Esophagus squamous epithelium (tissue), 5 donors: Measurements from ENCODE around the gene PRDM10. TPM values are rescaled to one million over a fixed set of nuclear protein-coding genes. Genes with fewer than 3 reads are reported as not detected.

Experiments used
- DNase-seq: peaks from one replicate; lab custom pipeline; 2025; lab: John Stamatoyannopoulos, UW
- H3K27ac ChIP-seq, 4 donors: fragments of 200-600 bp; sonication (generic); one replicate each; pipeline ENCODE4 v1.5.1; 2016 to 2019; ENCODE audit warnings: mild to moderate bottlenecking in 1 of 4
- H3K27me3 ChIP-seq, 4 donors: fragments of 200-600 bp; sonication (generic); 1 replicate in 3 of 4; 2 replicates in 1 of 4; pipeline versions ENCODE4 v1.5.1 to v1.6.0; 2017 to 2021; ENCODE audit warnings: antibody characterized with exemption in 1 of 4
- H3K36me3 ChIP-seq, 3 donors: fragments of 200-600 bp; sonication (generic); one replicate each; pipeline ENCODE4 v1.5.1; 2016 to 2019
- H3K4me1 ChIP-seq, 3 donors: fragments of 200-600 bp; sonication (generic); one replicate each; pipeline ENCODE4 v1.5.1; 2017 to 2019
- H3K4me3 ChIP-seq, 4 donors: fragments of 200-600 bp; sonication (generic); 1 replicate in 3 of 4; 2 replicates in 1 of 4; pipeline ENCODE4 v1.5.1; 2016 to 2019; ENCODE audit warnings: mild to moderate bottlenecking in 2 of 4, moderate library complexity in 1 of 4
- H3K9me3 ChIP-seq, 3 donors: fragments of 200-600 bp; sonication (generic); one replicate each; pipeline ENCODE4 v1.5.1; 2016 to 2019
- CTCF ChIP-seq, 6 experiments: fragments of 450-650 bp in 4 of 6; fragments of 200-600 bp in 2 of 6; sonication (generic) in 2 of 6; IDR thresholded peaks; one replicate each; pipeline ENCODE4 v1.5.1; 2016 to 2019; ENCODE audit warnings: antibody characterized with exemption in 6 of 6, mild to moderate bottlenecking in 4 of 6, moderate library complexity in 4 of 6
- POLR2A ChIP-seq, 4 donors: fragments of 450-650 bp; IDR thresholded peaks; one replicate each; pipeline ENCODE4 v1.6.1; 2017; ENCODE audit warnings: antibody characterized with exemption in 4 of 4, mild to moderate bottlenecking in 4 of 4, moderate library complexity in 3 of 4
- whole genome bisulfite sequencing, 2 donors: methylation state at CpG; one replicate each; pipeline ENCODE4 v1.1.5; 2018; 5-methylcytosine and 5-hydroxymethylcytosine counted together
- intact Hi-C: fragments of 100-400 bp; cut with DNase I; formaldehyde crosslinking; loops from one replicate; pipeline ENCODE4 v1.15.0; 2022
- total RNA-seq, 4 donors: library from RNA; depleted of rRNA; stranded (reverse); fragments of >200 nt; gene quantifications; one replicate each; pipeline ENCODE4 v1.1.0, GENCODE V29; 2016
- donor health status: DM: yes; HTN: yes; CAD: no.

PRDM10 gene
- total RNA-seq, 4 donors from 2014 or later, result 7.3 to 11.2 (median 7.7) TPM

DNA sequence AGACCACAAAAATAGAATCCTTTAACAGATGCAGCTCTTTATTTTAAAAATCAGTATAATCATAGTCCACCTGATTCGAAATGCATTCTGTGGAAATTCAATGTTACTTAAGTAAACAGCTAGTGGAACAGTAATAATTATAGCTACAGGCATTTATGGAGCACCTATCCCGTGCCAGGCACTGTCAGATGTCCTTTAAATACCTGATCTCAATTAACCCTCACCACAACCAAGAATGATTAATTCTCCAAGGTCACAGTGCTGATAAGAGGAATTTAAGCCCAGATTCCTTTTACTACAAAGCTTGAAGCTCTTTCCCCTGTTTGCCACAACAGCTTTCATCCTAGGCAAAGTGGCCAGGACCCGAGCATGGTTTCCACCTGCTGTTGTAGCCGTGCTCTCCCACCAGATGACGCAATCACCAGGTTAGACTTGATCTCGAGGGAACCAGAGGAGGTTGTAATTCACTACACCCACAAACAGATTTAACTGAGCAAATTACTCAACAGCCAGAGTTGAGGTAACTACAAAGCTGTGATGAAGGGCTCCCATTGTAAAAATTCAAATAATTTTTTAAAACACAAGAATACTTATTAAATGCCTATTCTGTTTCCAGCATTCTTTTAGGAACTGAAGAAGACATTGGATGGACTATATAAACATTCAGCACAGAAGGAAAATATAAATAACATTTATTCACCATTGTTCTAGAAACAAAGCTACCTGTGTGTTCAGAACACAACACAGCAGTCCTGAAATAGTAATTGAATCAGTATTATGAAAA is 10.3 kb downstream of the PRDM10 start:
- Histone ChIP-seq H3K4me1 (peaks cover 0 to 25% (median 10%) of the 10 kb centered on the region in 3 donors), H3K9me3 (no peaks in the 10 kb centered on the region), H3K27ac (no peak overlapping the region), H3K36me3 (no peaks in the 10 kb centered on the region), H3K27me3 (no peaks in the 10 kb centered on the region), H3K4me3 (no peak overlapping the region)
- no peak for DNase-seq
- intact Hi-C loops, result no loop called here
- WGBS, 2 donors, result 32 to 39% methylated on average over 6 of the region's 6 CpGs
- TF ChIP-seq CTCF (IDR thresholded peaks at IDR 0.05), result peak in 4 of 6 experiments; percentile 16 to 52 (median 37)
- TF ChIP-seq POLR2A (IDR thresholded peaks at IDR 0.05), result no peak

- intact Hi-C loops, result no loop called here
- H3K27ac ChIP-seq, result no peak overlapping the region
Observed at GRCh38 chr11:129989149-129989813, 13.4 kb downstream of the PRDM10 start.

GRCh38 chr11:129987950-129988349 is 14.7 kb downstream of the PRDM10 start:
- no peaks in the 10 kb centered on the region for H3K9me3 ChIP-seq
- no peak for TF ChIP-seq CTCF (IDR thresholded peaks at IDR 0.05)
- no peaks in the 10 kb centered on the region for H3K36me3 ChIP-seq
- intact Hi-C loops, result no loop called here
- H3K4me3 ChIP-seq, result no peak overlapping the region
- H3K27ac ChIP-seq, result no peak overlapping the region
- no peak for DNase-seq
- peaks cover 0 to 10% (median 8%) of the 10 kb centered on the region in 3 donors for H3K4me1 ChIP-seq
- H3K27me3 ChIP-seq, result no peaks in the 10 kb centered on the region
- 100% methylated on average over 3 of the region's 3 CpGs for WGBS, 2 donors

More at GRCh38 chr11:129989149-129989813, 13.4 kb downstream of the PRDM10 start:
- 69 to 75% methylated on average over 3 of the region's 3 CpGs for WGBS, 2 donors
- no peak for DNase-seq
- Histone ChIP-seq H3K4me1 (peaks cover 0 to 10% (median 10%) of the 10 kb centered on the region in 3 donors), H3K27me3 (no peaks in the 10 kb centered on the region), H3K36me3 (no peaks in the 10 kb centered on the region), H3K4me3 (no peak overlapping the region), H3K9me3 (no peaks in the 10 kb centered on the region)
- no peak for TF ChIP-seq POLR2A (IDR thresholded peaks at IDR 0.05)
- no peak for TF ChIP-seq CTCF (IDR thresholded peaks at IDR 0.05)

GRCh38 chr11:129985823-129986222 is 16.8 kb downstream of the PRDM10 start:
- Histone ChIP-seq H3K36me3 (no peaks in the 10 kb centered on the region), H3K4me1 (no peaks in the 10 kb centered on the region), H3K27me3 (no peaks in the 10 kb centered on the region), H3K9me3 (no peaks in the 10 kb centered on the region), H3K27ac (no peak overlapping the region), H3K4me3 (no peak overlapping the region)
- whole genome bisulfite sequencing, 2 donors, result 92 to 94% methylated on average over 3 of the region's 3 CpGs
- TF ChIP-seq POLR2A (IDR thresholded peaks at IDR 0.05) (no peak), CTCF (IDR thresholded peaks at IDR 0.05) (no peak)
- DNase-seq, result no peak
- intact Hi-C loops, result no loop called here

DNA sequence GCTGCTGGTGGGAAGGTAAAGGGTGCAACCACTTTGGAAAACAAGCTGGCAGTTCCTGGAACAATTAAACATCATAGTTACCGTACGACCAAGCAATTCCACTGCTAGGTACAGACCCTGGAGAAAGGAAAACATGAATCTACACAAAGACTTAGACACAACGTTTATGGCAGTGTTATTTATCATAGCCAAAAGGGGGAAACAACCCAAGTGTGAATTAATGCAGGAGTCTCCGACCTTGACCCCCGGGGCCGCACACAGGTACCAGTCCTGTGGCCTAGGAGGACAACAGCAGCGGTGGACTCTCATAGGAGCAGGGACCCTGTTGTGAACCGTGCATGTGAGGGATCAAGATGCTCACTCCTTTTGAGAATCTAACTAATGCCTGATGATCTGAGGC is 22.5 kb downstream of the PRDM10 start:
- Histone ChIP-seq H3K27ac (no peak overlapping the region), H3K27me3 (no peaks in the 10 kb centered on the region), H3K36me3 (no peaks in the 10 kb centered on the region), H3K4me3 (no peak overlapping the region), H3K9me3 (no peaks in the 10 kb centered on the region), H3K4me1 (no peaks in the 10 kb centered on the region)
- no peak for DNase-seq
- TF ChIP-seq POLR2A (IDR thresholded peaks at IDR 0.05) (no peak), CTCF (IDR thresholded peaks at IDR 0.05) (no peak)
- WGBS, 2 donors, result 83 to 88% methylated on average over 8 of the region's 8 CpGs
- intact Hi-C loops, result no loop called here
